ENCODE results near the gene FOXJ3. TPM values are rescaled to one million over a fixed set of nuclear protein-coding genes. Genes with fewer than 3 reads are reported as not detected.

Gene FOXJ3
- total and polyA plus RNA-seq, 2 of the 13 experiments (the other 11 are each of a cell fraction or from before 2014, with no cell fraction given): 16.6 to 48.5 TPM

- TF ChIP-seq ZNF407 (CRISPR knock-in tag; IDR thresholded peaks at IDR 0.05; ENCODE audit: not compliant biosample characterization): no peak
- TF ChIP-seq USF2 (IDR thresholded peaks at IDR 0.05; ENCODE audit: low read depth, low read length): no peak
- TF ChIP-seq USF2 (CRISPR knock-in tag; IDR thresholded peaks at IDR 0.05; ENCODE audit: borderline replicate concordance): no peak
- no peak for TF ChIP-seq BCLAF1 (IDR thresholded peaks at IDR 0.05)
- TF ChIP-seq, protein P1, sequence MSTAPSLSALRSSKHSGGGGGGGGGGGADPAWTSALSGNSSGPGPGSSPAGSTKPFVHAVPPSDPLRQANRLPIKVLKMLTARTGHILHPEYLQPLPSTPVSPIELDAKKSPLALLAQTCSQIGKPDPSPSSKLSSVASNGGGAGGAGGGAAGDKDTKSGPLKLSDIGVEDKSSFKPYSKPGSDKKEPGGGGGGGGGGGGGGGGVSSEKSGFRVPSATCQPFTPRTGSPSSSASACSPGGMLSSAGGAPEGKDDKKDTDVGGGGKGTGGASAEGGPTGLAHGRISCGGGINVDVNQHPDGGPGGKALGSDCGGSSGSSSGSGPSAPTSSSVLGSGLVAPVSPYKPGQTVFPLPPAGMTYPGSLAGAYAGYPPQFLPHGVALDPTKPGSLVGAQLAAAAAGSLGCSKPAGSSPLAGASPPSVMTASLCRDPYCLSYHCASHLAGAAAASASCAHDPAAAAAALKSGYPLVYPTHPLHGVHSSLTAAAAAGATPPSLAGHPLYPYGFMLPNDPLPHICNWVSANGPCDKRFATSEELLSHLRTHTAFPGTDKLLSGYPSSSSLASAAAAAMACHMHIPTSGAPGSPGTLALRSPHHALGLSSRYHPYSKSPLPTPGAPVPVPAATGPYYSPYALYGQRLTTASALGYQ (CRISPR knock-in tag; IDR thresholded peaks at IDR 0.05): no peak
- TF ChIP-seq SIX1 (CRISPR knock-in tag; IDR thresholded peaks at IDR 0.05; ENCODE audit: borderline replicate concordance): no peak
- TF ChIP-seq, protein P2, sequence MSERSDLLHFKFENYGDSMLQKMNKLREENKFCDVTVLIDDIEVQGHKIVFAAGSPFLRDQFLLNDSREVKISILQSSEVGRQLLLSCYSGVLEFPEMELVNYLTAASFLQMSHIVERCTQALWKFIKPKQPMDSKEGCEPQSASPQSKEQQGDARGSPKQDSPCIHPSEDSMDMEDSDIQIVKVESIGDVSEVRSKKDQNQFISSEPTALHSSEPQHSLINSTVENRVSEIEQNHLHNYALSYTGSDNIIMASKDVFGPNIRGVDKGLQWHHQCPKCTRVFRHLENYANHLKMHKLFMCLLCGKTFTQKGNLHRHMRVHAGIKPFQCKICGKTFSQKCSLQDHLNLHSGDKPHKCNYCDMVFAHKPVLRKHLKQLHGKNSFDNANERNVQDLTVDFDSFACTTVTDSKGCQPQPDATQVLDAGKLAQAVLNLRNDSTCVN (CRISPR knock-in tag; IDR thresholded peaks at IDR 0.05; ENCODE audit: borderline replicate concordance): no peak
- TF ChIP-seq PCBP2 (optimal IDR thresholded peaks at IDR 0.05; ENCODE audit: low read depth, low read length, poor library complexity, severe bottlenecking): no peak
Measured at GRCh38 chr1:42319871-42320484, 15.1 kb downstream of the FOXJ3 start (continued).
